Peyer's patch (tissue), 4 donors: Measurements from ENCODE around the gene CLDN14. TPM values are rescaled to one million over a fixed set of nuclear protein-coding genes. Genes with fewer than 3 reads are reported as not detected.

ENCODE experiments used
- DNase-seq, 3 donors: peaks; one replicate each; pipeline ENCODE4 v3.0.0-alpha.2; 2017 to 2019
- H3K27ac ChIP-seq, 4 donors: fragments of 200-600 bp; sonication (generic); one replicate each; pipeline ENCODE4 v1.5.1; 2016 to 2019
- H3K27me3 ChIP-seq, 2 donors: fragments of 200-600 bp; sonication (generic); one replicate each; pipeline ENCODE4 v1.5.1; 2019
- H3K36me3 ChIP-seq, 3 donors: fragments of 200-600 bp; sonication (generic); one replicate each; pipeline ENCODE4 v1.5.1; 2016 to 2019
- H3K4me1 ChIP-seq, 4 donors: fragments of 200-600 bp; sonication (generic); one replicate each; pipeline ENCODE4 v1.5.1; 2016 to 2019
- H3K4me3 ChIP-seq, 4 donors: fragments of 200-600 bp; sonication (generic); 1 replicate in 3 of 4; 2 replicates in 1 of 4; pipeline ENCODE4 v1.5.1; 2016 to 2019; ENCODE audit warnings: mild to moderate bottlenecking in 1 of 4
- H3K9me3 ChIP-seq, 4 donors: fragments of 200-600 bp; sonication (generic); one replicate each; pipeline ENCODE4 v1.5.1; 2016 to 2019; ENCODE audit warnings: mild to moderate bottlenecking in 1 of 4
- CTCF ChIP-seq, 6 experiments: fragments of 450-650 bp in 4 of 6; fragments of 200-600 bp in 2 of 6; sonication (generic) in 1 of 6; IDR thresholded peaks; one replicate each; pipeline ENCODE4 v1.5.1; 2017 to 2019; ENCODE audit warnings: antibody characterized with exemption in 6 of 6, mild to moderate bottlenecking in 3 of 6, moderate library complexity in 1 of 6
- POLR2A ChIP-seq, 2 donors: fragments of 450-650 bp; IDR thresholded peaks; one replicate each; pipeline ENCODE4 v1.5.1; 2017; ENCODE audit warnings: antibody characterized with exemption in 2 of 2, mild to moderate bottlenecking in 2 of 2, moderate library complexity in 2 of 2
- total RNA-seq, 4 donors: library from RNA; depleted of rRNA; stranded (reverse); fragments of >200 nt; gene quantifications; one replicate each; pipeline ENCODE4 v1.1.0, GENCODE V29; 2016

CLDN14 gene
- total RNA-seq, 4 donors from 2014 or later: not detected

GRCh38 chr21:36485476-36485875 lies 5.6 kb upstream of the CLDN14 start:
- no peaks in the 10 kb centered on the region for H3K27me3 ChIP-seq
- no peaks in the 10 kb centered on the region for H3K36me3 ChIP-seq
- TF ChIP-seq POLR2A (IDR thresholded peaks at IDR 0.05): no peak
- no peak for TF ChIP-seq CTCF (IDR thresholded peaks at IDR 0.05)
- no peak overlapping the region for H3K27ac ChIP-seq
- no peak for DNase-seq
- H3K4me1 ChIP-seq: no peaks in the 10 kb centered on the region
- no peak overlapping the region for H3K4me3 ChIP-seq
- no peaks in the 10 kb centered on the region for H3K9me3 ChIP-seq

- Histone ChIP-seq H3K9me3 (no peaks in the 10 kb centered on the region), H3K27ac (no peak overlapping the region), H3K4me1 (no peaks in the 10 kb centered on the region), H3K27me3 (no peaks in the 10 kb centered on the region), H3K36me3 (no peaks in the 10 kb centered on the region), H3K4me3 (no peak overlapping the region)
- TF ChIP-seq CTCF (IDR thresholded peaks at IDR 0.05) (no peak), POLR2A (IDR thresholded peaks at IDR 0.05) (no peak)
- DNase-seq: no peak
These were observed 3.2 kb upstream of the CLDN14 start for GRCh38 chr21:36483095-36483494.

GRCh38 chr21:36482673-36483072 lies 2.8 kb upstream of the CLDN14 start:
- Histone ChIP-seq H3K4me3 (no peak overlapping the region), H3K36me3 (no peaks in the 10 kb centered on the region), H3K4me1 (no peaks in the 10 kb centered on the region), H3K27ac (no peak overlapping the region), H3K9me3 (no peaks in the 10 kb centered on the region), H3K27me3 (no peaks in the 10 kb centered on the region)
- TF ChIP-seq POLR2A (IDR thresholded peaks at IDR 0.05) (no peak), CTCF (IDR thresholded peaks at IDR 0.05) (no peak)
- DNase-seq: no peak

- no peaks in the 10 kb centered on the region for H3K27me3 ChIP-seq
- no peak overlapping the region for H3K27ac ChIP-seq
- no peaks in the 10 kb centered on the region for H3K9me3 ChIP-seq
- TF ChIP-seq POLR2A (IDR thresholded peaks at IDR 0.05) (no peak), CTCF (IDR thresholded peaks at IDR 0.05) (no peak)
- no peaks in the 10 kb centered on the region for H3K4me1 ChIP-seq
- DNase-seq: no peak
- H3K36me3 ChIP-seq: no peaks in the 10 kb centered on the region
- no peak overlapping the region for H3K4me3 ChIP-seq
These were observed 2.3 kb upstream of the CLDN14 start for GRCh38 chr21:36482181-36482580.

- no peak overlapping the region for H3K4me3 ChIP-seq
- TF ChIP-seq CTCF (IDR thresholded peaks at IDR 0.05) (no peak), POLR2A (IDR thresholded peaks at IDR 0.05) (no peak)
- no peaks in the 10 kb centered on the region for H3K9me3 ChIP-seq
- no peaks in the 10 kb centered on the region for H3K4me1 ChIP-seq
- no peaks in the 10 kb centered on the region for H3K36me3 ChIP-seq
- H3K27me3 ChIP-seq: no peaks in the 10 kb centered on the region
- DNase-seq: no peak
- H3K27ac ChIP-seq: no peak overlapping the region
These were observed 1.7 kb upstream of the CLDN14 start for GRCh38 chr21:36481639-36482038.

- Histone ChIP-seq H3K4me3 (no peak overlapping the region), H3K27me3 (no peaks in the 10 kb centered on the region), H3K9me3 (no peaks in the 10 kb centered on the region), H3K27ac (no peak overlapping the region), H3K36me3 (no peaks in the 10 kb centered on the region), H3K4me1 (no peaks in the 10 kb centered on the region)
- TF ChIP-seq POLR2A (IDR thresholded peaks at IDR 0.05) (no peak), CTCF (IDR thresholded peaks at IDR 0.05) (no peak)
- no peak for DNase-seq
These were observed 696 bp upstream of the CLDN14 start for GRCh38 chr21:36480618-36481017.
